Lower lobe of right lung (tissue), 2 donors: ENCODE results near the gene TRIOBP. TPM values are rescaled to one million over a fixed set of nuclear protein-coding genes. Genes with fewer than 3 reads are reported as not detected.
A peak's percentile ranks its signal among the peaks of the same experiment; 100 is the strongest.

Experiments
- ATAC-seq, 2 donors: fragments of 200-7000 bp; cut with Tn5 transposase; one replicate each; pipeline ENCODE4 v1.9.1; 2020 to 2022; ENCODE audit warnings: mild to moderate bottlenecking in 2 of 2, moderate library complexity in 2 of 2
- DNase-seq: peaks from one replicate; pipeline ENCODE4 v3.0.0-alpha.2; 2020
- H3K27ac ChIP-seq: fragments of 200-600 bp; one replicate; pipeline ENCODE4 v1.8.0; 2022
- H3K27me3 ChIP-seq: fragments of 200-600 bp; one replicate; pipeline ENCODE4 v1.8.0; 2022; ENCODE audit warnings: low read depth
- H3K36me3 ChIP-seq: fragments of 200-600 bp; one replicate; pipeline ENCODE4 v1.8.0; 2022; ENCODE audit warnings: mild to moderate bottlenecking
- H3K4me1 ChIP-seq: fragments of 200-600 bp; one replicate; pipeline ENCODE4 v1.8.0; 2022
- H3K4me3 ChIP-seq: fragments of 200-600 bp; one replicate; pipeline ENCODE4 v1.8.0; 2022; ENCODE audit warnings: mild to moderate bottlenecking
- H3K9me3 ChIP-seq: fragments of 200-600 bp; one replicate; pipeline ENCODE4 v1.8.0; 2022
- intact Hi-C: fragments of 100-400 bp; cut with DNase I; formaldehyde crosslinking; loops from one replicate; pipeline ENCODE4 v1.11.0; 2022
- total RNA-seq: library from RNA; stranded (reverse); fragmentation: NEBNext Ultra II Directional; extraction: Animal tissue kit (Norgen Biotek cat#: 25700); gene quantifications from one replicate; pipeline ENCODE4 v1.2.1, GENCODE V29; 2021
- TF ChIP-seq, protein P1 (sequence below): fragments of 200-600 bp; IDR thresholded peaks from one replicate; pipeline ENCODE4 v1.8.0; 2022; ENCODE audit warnings: antibody characterized with exemption, mild to moderate bottlenecking
- donor health status: DM: no; HTN: yes; CAD: no; lungs with severe emphysema.

The TRIOBP gene
- total RNA-seq, 1 donor from 2014 or later: 78.8 TPM

DNA sequence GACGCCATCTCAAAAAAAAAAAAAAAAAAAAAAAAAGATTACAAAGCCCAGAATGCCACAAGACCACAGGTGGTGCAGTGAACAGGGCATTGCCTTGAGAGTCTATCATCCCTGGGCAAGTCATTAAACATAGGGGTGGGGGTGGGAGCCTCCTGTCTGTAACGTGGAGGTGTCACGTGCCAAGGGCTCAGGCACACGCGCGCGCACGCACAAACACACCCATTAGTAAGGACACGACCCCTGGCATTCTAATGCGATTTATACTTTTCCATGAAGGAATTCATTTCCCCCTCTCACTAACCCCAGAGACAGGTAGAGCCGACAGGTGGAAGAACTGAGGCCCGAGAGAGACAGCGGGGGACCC lies 105.1 kb downstream of the TRIOBP start:
- TF ChIP-seq, protein P1, sequence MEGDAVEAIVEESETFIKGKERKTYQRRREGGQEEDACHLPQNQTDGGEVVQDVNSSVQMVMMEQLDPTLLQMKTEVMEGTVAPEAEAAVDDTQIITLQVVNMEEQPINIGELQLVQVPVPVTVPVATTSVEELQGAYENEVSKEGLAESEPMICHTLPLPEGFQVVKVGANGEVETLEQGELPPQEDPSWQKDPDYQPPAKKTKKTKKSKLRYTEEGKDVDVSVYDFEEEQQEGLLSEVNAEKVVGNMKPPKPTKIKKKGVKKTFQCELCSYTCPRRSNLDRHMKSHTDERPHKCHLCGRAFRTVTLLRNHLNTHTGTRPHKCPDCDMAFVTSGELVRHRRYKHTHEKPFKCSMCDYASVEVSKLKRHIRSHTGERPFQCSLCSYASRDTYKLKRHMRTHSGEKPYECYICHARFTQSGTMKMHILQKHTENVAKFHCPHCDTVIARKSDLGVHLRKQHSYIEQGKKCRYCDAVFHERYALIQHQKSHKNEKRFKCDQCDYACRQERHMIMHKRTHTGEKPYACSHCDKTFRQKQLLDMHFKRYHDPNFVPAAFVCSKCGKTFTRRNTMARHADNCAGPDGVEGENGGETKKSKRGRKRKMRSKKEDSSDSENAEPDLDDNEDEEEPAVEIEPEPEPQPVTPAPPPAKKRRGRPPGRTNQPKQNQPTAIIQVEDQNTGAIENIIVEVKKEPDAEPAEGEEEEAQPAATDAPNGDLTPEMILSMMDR: no peak
- intact Hi-C loops: no loop called here
- ATAC-seq (no peak), DNase-seq (no peak)
- Histone ChIP-seq H3K36me3 (no peaks in the 10 kb centered on the region), H3K9me3 (no peaks in the 10 kb centered on the region), H3K4me3 (peak overlapping the region; percentile 73), H3K4me1 (peaks cover 36% of the 10 kb centered on the region), H3K27ac (peak overlapping the region; percentile 72), H3K27me3 (no peaks in the 10 kb centered on the region)

DNA sequence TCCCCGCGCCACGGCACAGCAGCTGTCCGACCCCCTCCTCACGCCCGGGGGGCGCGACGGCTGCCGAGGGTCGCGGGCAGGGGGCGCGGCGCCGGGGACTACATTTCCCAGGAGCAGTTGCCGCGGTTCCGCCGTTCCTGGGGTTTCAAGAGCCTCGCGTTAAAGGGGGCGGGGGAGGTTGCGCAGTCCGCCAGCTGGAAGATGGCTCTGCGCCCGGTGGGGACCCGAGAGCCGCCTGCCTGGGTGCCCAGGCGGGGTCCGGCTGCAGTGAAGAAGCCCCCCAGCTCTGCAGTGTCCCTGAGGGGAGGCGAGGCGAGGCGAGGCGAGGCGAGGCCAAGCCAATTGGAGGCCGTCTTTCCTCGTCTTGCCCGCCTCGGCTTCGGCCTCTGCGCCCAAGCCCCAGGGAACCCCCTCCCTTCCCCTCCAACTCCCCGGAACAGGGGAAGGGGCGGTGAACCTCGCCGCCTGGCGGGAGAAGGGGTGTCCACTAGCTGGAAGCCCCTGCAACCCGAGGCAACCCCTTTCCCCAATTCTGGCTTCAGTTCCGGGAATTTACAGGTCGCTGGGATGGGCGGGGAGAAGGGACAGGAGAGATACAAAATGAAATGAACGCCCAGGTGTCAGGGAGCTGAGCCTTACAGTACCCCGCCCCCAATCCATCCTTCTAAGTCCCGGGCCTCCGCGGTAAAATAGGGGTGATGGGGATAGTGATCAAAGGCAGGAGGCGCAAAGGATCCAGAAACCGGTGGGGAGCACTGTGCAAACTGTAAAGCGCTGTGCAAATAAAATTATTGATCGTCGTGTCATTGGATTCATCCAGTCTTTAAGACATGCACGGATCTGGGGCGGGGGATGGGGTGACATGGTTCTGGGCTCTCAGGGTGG lies 105.7 kb downstream of the TRIOBP start:
- Histone ChIP-seq H3K27ac (peak overlapping the region; percentile 72), H3K9me3 (no peaks in the 10 kb centered on the region), H3K27me3 (no peaks in the 10 kb centered on the region), H3K4me3 (peak overlapping the region; percentile 73), H3K4me1 (peaks cover 42% of the 10 kb centered on the region), H3K36me3 (no peaks in the 10 kb centered on the region)
- intact Hi-C loops: no loop called here
- ATAC-seq (peak; percentile 42 to 54), DNase-seq (peak; percentile 75)
- TF ChIP-seq, protein P1: no peak

DNA sequence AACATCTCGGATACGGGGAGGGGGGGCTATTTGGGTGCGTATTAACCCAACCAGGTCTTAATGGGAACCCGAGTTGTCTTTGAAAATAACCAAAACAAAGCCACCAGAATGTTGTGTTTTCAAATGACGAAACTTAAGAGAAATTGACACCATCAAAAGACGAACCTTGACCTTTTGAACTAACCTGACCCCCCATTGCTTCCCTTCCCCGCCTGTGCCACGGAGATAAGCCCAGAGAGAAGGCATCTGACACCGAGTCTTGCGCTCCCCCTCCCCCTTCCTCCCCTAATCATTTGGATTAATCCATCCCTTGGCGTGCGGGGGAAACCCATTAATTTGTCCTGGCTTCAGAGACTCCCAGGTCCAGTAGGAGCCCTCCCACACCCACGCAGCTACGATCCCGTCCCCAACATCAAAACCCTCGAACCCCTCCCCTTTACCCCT lies 106.4 kb downstream of the TRIOBP start:
- Histone ChIP-seq H3K36me3 (no peaks in the 10 kb centered on the region), H3K27me3 (no peaks in the 10 kb centered on the region), H3K9me3 (no peaks in the 10 kb centered on the region), H3K27ac (no peak overlapping the region), H3K4me1 (peaks cover 46% of the 10 kb centered on the region), H3K4me3 (peak overlapping the region; percentile 73)
- intact Hi-C loops: no loop called here
- TF ChIP-seq, protein P1: no peak
- ATAC-seq (no peak), DNase-seq (no peak)

DNA sequence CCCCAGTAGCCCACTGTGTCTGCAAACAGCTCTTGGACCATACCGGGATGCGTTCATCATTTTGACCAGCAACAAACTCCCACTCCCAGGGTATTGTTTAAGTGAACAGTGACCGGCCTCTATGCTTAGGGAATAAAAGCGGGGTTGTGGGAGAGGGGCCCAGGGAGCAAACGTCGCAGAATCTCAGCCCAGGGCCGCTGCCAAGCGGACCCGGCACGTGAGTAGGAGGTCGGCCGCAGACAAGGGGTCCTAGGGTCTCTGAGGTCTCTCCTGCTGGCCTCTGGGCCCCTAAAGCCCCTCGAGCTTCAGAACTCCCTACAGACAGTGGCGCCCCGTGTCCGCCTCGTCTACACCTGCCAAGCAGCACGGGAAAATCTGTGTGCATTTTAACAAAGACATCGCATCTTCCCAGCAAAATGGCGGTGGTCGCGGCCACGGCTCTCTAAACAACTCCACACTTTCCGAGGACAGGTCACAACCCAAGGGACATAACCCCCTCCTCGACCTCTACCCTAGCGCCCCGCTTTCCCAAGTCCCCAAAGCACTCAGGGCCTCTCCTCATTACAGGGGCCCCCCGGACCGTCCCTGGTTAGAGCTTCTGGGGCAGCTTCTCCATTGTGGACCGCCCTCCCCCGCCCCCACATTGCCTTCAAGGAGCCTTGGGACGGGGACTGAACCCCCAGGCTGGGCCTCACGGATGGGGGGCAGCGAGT lies 106.9 kb downstream of the TRIOBP start:
- H3K4me3 ChIP-seq: no peak overlapping the region
- intact Hi-C loops: no loop called here
- ATAC-seq (no peak), DNase-seq (no peak)
- TF ChIP-seq, protein P1: no peak
- no peaks in the 10 kb centered on the region for H3K36me3 ChIP-seq
- H3K4me1 ChIP-seq: peaks cover 52% of the 10 kb centered on the region
- no peaks in the 10 kb centered on the region for H3K9me3 ChIP-seq
- peak overlapping the region; percentile 91 for H3K27ac ChIP-seq
- H3K27me3 ChIP-seq: no peaks in the 10 kb centered on the region

DNA sequence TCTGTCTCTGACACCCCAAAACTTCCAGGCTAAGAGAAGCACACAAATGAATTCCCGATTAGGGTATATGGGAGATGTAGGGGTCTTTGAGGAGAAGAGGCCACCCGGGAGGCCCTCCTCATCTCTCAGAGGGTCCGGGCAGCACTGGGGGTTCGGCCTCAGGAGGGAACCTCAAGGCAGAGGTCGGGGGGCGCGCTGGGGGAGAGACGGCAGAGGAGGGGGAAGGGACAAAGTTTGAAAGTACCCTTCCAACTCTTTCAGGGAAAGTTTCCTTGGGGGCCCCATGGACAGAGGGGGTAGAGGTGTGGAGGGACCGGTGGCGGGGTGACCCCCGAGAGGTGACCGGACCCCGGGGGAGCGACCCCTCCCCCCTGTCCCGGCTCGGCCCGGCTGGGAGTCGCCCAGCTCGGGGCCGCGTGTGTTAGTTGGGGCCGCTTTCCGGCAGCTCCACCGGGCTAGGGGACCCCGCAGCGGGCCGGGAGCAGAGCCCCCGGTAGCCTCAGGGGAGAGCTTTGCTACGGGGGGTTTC lies 107.6 kb downstream of the TRIOBP start:
- ATAC-seq: no peak
- no peaks in the 10 kb centered on the region for H3K9me3 ChIP-seq
- TF ChIP-seq, protein P1: no peak
- H3K4me3 ChIP-seq: peak overlapping the region; percentile 72
- intact Hi-C loops: no loop called here
- no peaks in the 10 kb centered on the region for H3K27me3 ChIP-seq
- peaks cover 55% of the 10 kb centered on the region for H3K4me1 ChIP-seq
- DNase-seq: no peak
- no peaks in the 10 kb centered on the region for H3K36me3 ChIP-seq
- H3K27ac ChIP-seq: peak overlapping the region; percentile 91
